Neuronal stem cell (in vitro differentiated cells): Measurements from ENCODE around the gene FOXO1.
A peak's percentile ranks its signal among the peaks of the same experiment; 100 is the strongest.

Experiments used
- DNase-seq: peaks from one replicate; pipeline ENCODE4 v3.0.0-alpha.2; 2013; ENCODE audit warnings: low spot score
- H2AFZ ChIP-seq: one replicate; pipeline ENCODE4 v1.6.1; 2013; ENCODE audit warnings: mild to moderate bottlenecking, low read length, inconsistent platforms
- H2AK5ac ChIP-seq: 2 replicates; pipeline ENCODE4 v1.6.1; 2013; ENCODE audit warnings: low read depth, mild to moderate bottlenecking, inconsistent platforms, low read length, moderate library complexity, mixed read lengths
- H2BK120ac ChIP-seq: 2 replicates; pipeline ENCODE4 v1.6.1; 2013; ENCODE audit warnings: low read depth, mild to moderate bottlenecking, inconsistent platforms, low read length, moderate library complexity, mixed read lengths
- H2BK12ac ChIP-seq: one replicate; pipeline ENCODE4 v1.6.1; 2013; ENCODE audit warnings: low read length, inconsistent platforms
- H2BK15ac ChIP-seq: 2 replicates; pipeline ENCODE4 v1.6.1; 2013; ENCODE audit warnings: mild to moderate bottlenecking, low read length, inconsistent platforms, mixed read lengths
- H2BK5ac ChIP-seq: one replicate; pipeline ENCODE4 v1.6.1; 2013; ENCODE audit warnings: inconsistent platforms, mild to moderate bottlenecking, low read length, moderate library complexity
- H3K14ac ChIP-seq: one replicate; pipeline ENCODE4 v1.6.1; 2013; ENCODE audit warnings: low read length, inconsistent platforms
- H3K18ac ChIP-seq: 2 replicates; pipeline ENCODE4 v1.6.1; 2013; ENCODE audit warnings: low read length, inconsistent platforms
- H3K23ac ChIP-seq: 2 replicates; pipeline ENCODE4 v1.6.1; 2013; ENCODE audit warnings: low read depth, mild to moderate bottlenecking, mixed read lengths, low read length, inconsistent platforms; ENCODE audit not compliant: poor library complexity
- H3K27ac ChIP-seq: replicated peaks from 3 replicates; pipeline ENCODE4 v1.5.1; 2013; ENCODE audit warnings: low read length, inconsistent platforms
- H3K27me3 ChIP-seq, 3 experiments: 2 replicates each; pipeline ENCODE4 v1.6.1; 2013; ENCODE audit warnings: low read length in 3 of 3, mild to moderate bottlenecking in 2 of 3, inconsistent platforms in 1 of 3, low read depth in 1 of 3, mixed read lengths in 1 of 3, moderate library complexity in 1 of 3; ENCODE audit not compliant: control insufficient read depth in 3 of 3, insufficient read depth in 3 of 3
- H3K36me3 ChIP-seq, 2 donors: replicated peaks in 1 of 2; 2 replicates each; pipeline ENCODE4 v1.6.1; 2013; ENCODE audit warnings: low read length in 2 of 2; ENCODE audit not compliant: control insufficient read depth in 2 of 2, insufficient read depth in 2 of 2
- H3K4ac ChIP-seq: 2 replicates; pipeline ENCODE4 v1.6.1; 2013; ENCODE audit warnings: inconsistent platforms, mild to moderate bottlenecking, low read length, moderate library complexity
- H3K4me1 ChIP-seq, 2 donors: 1 replicate in 1 of 2; 2 replicates in 1 of 2; pipeline ENCODE4 v1.6.1; 2013; ENCODE audit warnings: low read length in 2 of 2, low read depth in 1 of 2; ENCODE audit not compliant: control insufficient read depth in 2 of 2, insufficient read depth in 1 of 2
- H3K4me2 ChIP-seq: one replicate; pipeline ENCODE4 v1.6.1; 2013; ENCODE audit warnings: mild to moderate bottlenecking, low read length, inconsistent platforms; ENCODE audit not compliant: insufficient read depth, poor library complexity, severe bottlenecking
- H3K4me3 ChIP-seq, 2 donors: 2 replicates each; pipeline ENCODE4 v1.5.1; 2013; ENCODE audit warnings: low read length in 2 of 2, mild to moderate bottlenecking in 2 of 2, inconsistent platforms in 1 of 2, moderate library complexity in 1 of 2
- H3K79me1 ChIP-seq: one replicate; pipeline ENCODE4 v1.6.1; 2013; ENCODE audit warnings: low read depth, mild to moderate bottlenecking, inconsistent platforms, low read length, moderate library complexity
- H3K9ac ChIP-seq: one replicate; pipeline ENCODE4 v1.6.1; 2013; ENCODE audit warnings: mild to moderate bottlenecking, low read depth, low read length, inconsistent platforms; ENCODE audit not compliant: poor library complexity
- H3K9me3 ChIP-seq, 2 donors: replicated peaks in 1 of 2; 2 replicates each; pipeline versions ENCODE3 to v1.6.1; 2013; ENCODE audit warnings: low read length in 2 of 2, mild to moderate bottlenecking in 2 of 2, inconsistent platforms in 1 of 2, low read depth in 1 of 2, mixed read lengths in 1 of 2, moderate library complexity in 1 of 2; ENCODE audit not compliant: control insufficient read depth in 2 of 2, insufficient read depth in 1 of 2
- H4K8ac ChIP-seq: one replicate; pipeline ENCODE4 v1.6.1; 2013; ENCODE audit warnings: low read depth, mild to moderate bottlenecking, inconsistent platforms, low read length, moderate library complexity
- H4K91ac ChIP-seq: one replicate; pipeline ENCODE4 v1.6.1; 2013; ENCODE audit warnings: low read length, low read depth, mild to moderate bottlenecking, inconsistent platforms; ENCODE audit not compliant: poor library complexity
- WGBS, 2 donors: extraction: QIAGEN DNeasy Blood & Tissue Kit; methylation state at CpG; one replicate each; pipeline ENCODE4 v1.1.7; 2013; ENCODE audit warnings: missing lambda C conversion rate in 2 of 2, mixed read lengths in 1 of 2; ENCODE audit not compliant: insufficient read length in 2 of 2, insufficient replicate concordance in 1 of 2; ENCODE audit errors: extremely low coverage in 2 of 2; 5-methylcytosine and 5-hydroxymethylcytosine counted together

FOXO1 gene

DNA sequence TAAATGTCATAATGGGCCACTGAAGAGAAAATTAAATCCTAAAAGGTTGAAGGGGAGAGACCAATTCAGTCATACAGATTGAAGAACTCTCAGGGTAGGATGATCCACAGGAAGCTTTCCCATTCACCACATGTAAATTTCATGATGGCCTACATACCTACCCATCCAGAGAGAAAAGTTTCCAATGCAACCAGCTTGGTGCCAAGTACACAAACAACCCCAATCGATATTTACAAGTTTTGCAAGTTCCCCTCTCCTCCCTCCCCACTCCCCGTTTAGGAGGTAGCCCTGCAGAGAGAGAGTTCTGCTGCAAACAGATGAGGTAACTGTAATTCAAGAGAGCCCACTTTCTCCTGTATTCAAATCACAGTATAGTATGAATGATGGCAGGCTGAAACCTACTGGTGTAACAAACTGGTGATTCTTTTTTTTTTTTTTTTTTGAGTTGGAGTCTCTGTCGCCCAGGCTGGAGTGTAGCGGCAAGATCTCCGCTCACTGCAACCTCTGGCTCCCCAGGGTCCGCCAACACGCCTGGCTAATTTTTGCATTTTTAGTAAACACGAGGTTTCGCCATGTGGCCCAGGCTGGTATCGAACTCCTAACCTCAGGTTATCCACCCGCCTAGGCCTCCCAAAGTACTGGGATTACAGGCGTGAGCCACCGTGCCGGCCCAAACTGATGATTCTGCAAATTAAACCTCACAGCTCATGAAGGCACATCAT lies 14.4 kb downstream of the FOXO1 start:
- Histone ChIP-seq H3K27ac (no peak overlapping the region), H4K91ac (no peak overlapping the region), H2BK15ac (no peak overlapping the region), H3K9ac (no peak overlapping the region), H4K8ac (no peak overlapping the region), H2BK5ac (no peak overlapping the region), H3K4me3 (no peak overlapping the region), H2BK12ac (no peak overlapping the region), H3K36me3 (no peaks in the 10 kb centered on the region), H2BK120ac (no peak overlapping the region), H3K79me1 (peaks cover 2% of the 10 kb centered on the region), H3K23ac (no peak overlapping the region), H3K4me1 (peaks cover 5 to 22% of the 10 kb centered on the region in 2 donors), H3K4me2 (no peak overlapping the region), H3K18ac (no peak overlapping the region), H2AFZ (no peak overlapping the region), H3K27me3 (no peaks in the 10 kb centered on the region), H2AK5ac (no peak overlapping the region), H3K4ac (no peak overlapping the region), H3K9me3 (peaks cover 0 to 9% of the 10 kb centered on the region in 2 donors), H3K14ac (no peak overlapping the region)
- no peak for DNase-seq
- no CpG with 5 or more reads among the region's 14 CpGs for WGBS, 2 donors

DNA sequence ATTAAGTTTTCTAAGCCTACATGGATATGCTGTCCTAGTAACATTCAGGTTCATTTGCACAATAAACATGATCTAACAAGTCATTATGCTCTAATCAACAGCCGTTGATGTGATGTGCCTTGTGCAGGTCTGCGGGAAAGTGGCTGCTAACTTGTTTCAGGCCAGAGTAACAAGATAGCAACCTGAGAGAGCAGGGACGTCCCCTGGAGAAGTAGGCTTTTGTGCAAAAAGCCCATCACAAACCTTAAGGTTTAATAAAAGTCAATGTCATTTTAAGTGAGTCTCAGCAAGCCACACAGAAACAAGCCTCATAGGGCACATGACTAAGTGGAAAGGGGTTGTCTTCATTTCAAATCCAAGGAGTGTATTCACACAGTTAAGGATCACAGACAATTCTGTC lies 17.6 kb downstream of the FOXO1 start:
- H2AFZ ChIP-seq, result no peak overlapping the region
- no peak overlapping the region for H2AK5ac ChIP-seq
- H3K18ac ChIP-seq, result no peak overlapping the region
- H3K4me2 ChIP-seq, result no peak overlapping the region
- H3K23ac ChIP-seq, result no peak overlapping the region
- H3K9me3 ChIP-seq, result peaks cover 0 to 5% of the 10 kb centered on the region in 2 donors
- H2BK120ac ChIP-seq, result no peak overlapping the region
- H2BK12ac ChIP-seq, result no peak overlapping the region
- H3K36me3 ChIP-seq, result no peaks in the 10 kb centered on the region
- no peaks in the 10 kb centered on the region for H3K27me3 ChIP-seq
- no peak for DNase-seq
- no peak overlapping the region for H4K8ac ChIP-seq
- WGBS, 2 donors, result no CpG with 5 or more reads among the region's 3 CpGs
- no peak overlapping the region for H3K4ac ChIP-seq
- H3K9ac ChIP-seq, result no peak overlapping the region
- H3K14ac ChIP-seq, result no peak overlapping the region
- peaks cover 2% of the 10 kb centered on the region for H3K79me1 ChIP-seq
- peaks cover 8 to 38% of the 10 kb centered on the region in 2 donors for H3K4me1 ChIP-seq
- no peak overlapping the region for H2BK5ac ChIP-seq
- no peak overlapping the region for H4K91ac ChIP-seq
- no peak overlapping the region for H2BK15ac ChIP-seq
- H3K27ac ChIP-seq, result peak overlapping the region; percentile 4
- H3K4me3 ChIP-seq, result no peak overlapping the region

DNA sequence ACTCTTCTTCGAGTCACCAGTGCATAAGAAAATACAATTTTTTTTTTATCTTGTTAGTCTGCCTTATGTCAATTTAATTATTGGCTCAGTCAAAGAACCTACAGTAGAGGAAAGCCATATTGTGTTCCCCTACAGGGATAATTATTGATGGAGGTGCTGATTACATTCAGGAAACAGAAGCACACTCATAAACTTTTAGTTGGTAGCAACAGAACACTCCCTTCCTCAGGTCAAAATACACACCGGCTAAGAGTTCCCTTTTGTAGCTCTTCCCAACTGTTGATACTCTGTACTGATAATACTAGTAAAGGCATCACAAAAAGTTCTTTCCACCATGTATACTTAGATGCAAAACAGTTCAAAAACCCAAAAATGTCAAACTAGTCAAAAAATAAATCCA lies 18.4 kb downstream of the FOXO1 start:
- no peak overlapping the region for H3K18ac ChIP-seq
- H2AFZ ChIP-seq, result no peak overlapping the region
- DNase-seq, result no peak
- H3K79me1 ChIP-seq, result peaks cover 2% of the 10 kb centered on the region
- H3K27me3 ChIP-seq, result no peaks in the 10 kb centered on the region
- H3K9me3 ChIP-seq, result peaks cover 0 to 5% of the 10 kb centered on the region in 2 donors
- H3K4ac ChIP-seq, result no peak overlapping the region
- H2BK12ac ChIP-seq, result no peak overlapping the region
- no peak overlapping the region for H3K4me2 ChIP-seq
- no peak overlapping the region for H3K4me3 ChIP-seq
- peaks cover 8 to 38% of the 10 kb centered on the region in 2 donors for H3K4me1 ChIP-seq
- H3K27ac ChIP-seq, result no peak overlapping the region
- no peak overlapping the region for H4K8ac ChIP-seq
- H3K23ac ChIP-seq, result no peak overlapping the region
- no peak overlapping the region for H3K14ac ChIP-seq
- no peak overlapping the region for H3K9ac ChIP-seq
- H2AK5ac ChIP-seq, result no peak overlapping the region
- H2BK15ac ChIP-seq, result no peak overlapping the region
- H2BK120ac ChIP-seq, result no peak overlapping the region
- no peak overlapping the region for H4K91ac ChIP-seq
- no peak overlapping the region for H2BK5ac ChIP-seq
- peaks cover 0 to 3% of the 10 kb centered on the region in 2 donors for H3K36me3 ChIP-seq
- no CpG with 5 or more reads among the region's 2 CpGs for WGBS, 2 donors

DNA sequence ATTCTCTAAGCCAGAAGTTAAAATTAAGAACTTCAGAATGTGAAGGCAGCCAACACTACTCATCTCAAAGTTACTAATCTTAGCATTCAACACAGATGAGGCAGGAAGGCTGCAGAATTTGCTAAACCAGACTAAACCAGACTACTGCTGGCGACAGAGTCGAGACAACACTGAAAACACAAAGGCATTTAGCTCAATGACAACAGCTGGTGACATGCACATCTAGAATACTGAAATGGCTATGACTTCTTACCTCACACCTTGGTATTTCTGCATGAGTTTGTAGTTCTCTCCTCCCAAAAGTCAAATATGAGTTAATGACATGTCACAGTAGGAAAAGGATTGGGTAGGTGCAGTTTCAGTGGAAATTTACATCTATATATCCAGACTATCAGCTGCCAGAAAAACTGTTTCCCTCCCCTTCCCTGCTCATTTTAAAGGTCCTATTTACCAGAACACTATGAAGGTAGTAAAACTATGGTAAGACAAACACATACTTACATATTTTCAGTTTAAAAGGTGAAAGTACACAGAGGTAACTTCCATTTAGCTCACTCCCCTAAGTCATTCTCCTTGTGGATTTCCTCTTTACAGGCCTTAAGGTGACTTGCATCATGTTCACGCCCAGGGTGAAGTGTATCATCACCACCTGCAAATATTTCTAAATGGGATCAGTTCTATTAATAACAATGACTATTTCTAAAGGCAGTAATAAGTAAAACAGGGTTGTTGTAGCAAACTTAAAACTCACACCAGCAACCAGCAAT lies 21.4 kb downstream of the FOXO1 start:
- Histone ChIP-seq H2AK5ac (no peak overlapping the region), H3K4ac (no peak overlapping the region), H3K23ac (no peak overlapping the region), H2BK5ac (no peak overlapping the region), H3K18ac (no peak overlapping the region), H3K9ac (no peak overlapping the region), H4K91ac (no peak overlapping the region), H2BK12ac (no peak overlapping the region), H2BK120ac (no peak overlapping the region), H3K27ac (no peak overlapping the region), H3K4me1 (peaks cover 10 to 36% of the 10 kb centered on the region in 2 donors), H3K79me1 (no peaks in the 10 kb centered on the region), H3K4me2 (no peak overlapping the region), H4K8ac (no peak overlapping the region), H3K27me3 (no peaks in the 10 kb centered on the region), H3K14ac (no peak overlapping the region), H3K36me3 (peaks cover 0 to 6% of the 10 kb centered on the region in 2 donors), H3K9me3 (no peaks in the 10 kb centered on the region), H3K4me3 (no peak overlapping the region), H2BK15ac (no peak overlapping the region), H2AFZ (peak overlapping the region; percentile 67)
- WGBS, 2 donors, result no CpG with 5 or more reads among the region's 3 CpGs
- DNase-seq, result no peak
